ENCODE data around the gene CCDC18. TPM values are rescaled to one million over a fixed set of nuclear protein-coding genes. Genes with fewer than 3 reads are reported as not detected.
A peak's percentile ranks its signal among the peaks of the same experiment; 100 is the strongest.
"Not testable (repeated sequence)": the region's sequence is repeated elsewhere in the genome, so short reads cannot be mapped to it uniquely, and the experiment has no call there.

CCDC18 gene
- total RNA-seq, 4 donors from 2014 or later: 1.4 to 4.6 (median 1.8) TPM

GRCh38 chr1:93172778-93173177 lies 7.7 kb upstream of the CCDC18 start:
- no peaks in the 10 kb centered on the region for H3K27me3 ChIP-seq
- peaks cover 23 to 64% (median 49%) of the 10 kb centered on the region in 4 donors for H3K4me1 ChIP-seq
- H3K9me3 ChIP-seq: no peaks in the 10 kb centered on the region
- H3K4me3 ChIP-seq: no peak overlapping the region
- H3K36me3 ChIP-seq: peaks cover 0 to 9% (median 2%) of the 10 kb centered on the region in 4 donors
- intact Hi-C loops (cut with DNase I): no loop called here
- H3K27ac ChIP-seq (replicated peaks in 1 of 4): no peak overlapping the region
- TF ChIP-seq POLR2A (IDR thresholded peaks at IDR 0.05; ENCODE audit: low read depth) (no peak), EP300 (IDR thresholded peaks at IDR 0.05) (no peak), POLR2AphosphoS5 (IDR thresholded peaks at IDR 0.05) (no peak), CTCF (IDR thresholded peaks at IDR 0.05) (no peak)
- DNase-seq (ENCODE audit: extremely low spot score): no peak
- 24% methylated on average over 1 of the region's 1 CpG for WGBS

GRCh38 chr1:93174638-93175037 lies 5.9 kb upstream of the CCDC18 start:
- WGBS: 99% methylated on average over 3 of the region's 3 CpGs
- H3K4me3 ChIP-seq; DNase-seq (ENCODE audit: extremely low spot score); H3K27me3 ChIP-seq; intact Hi-C loops (cut with DNase I); H3K9me3 ChIP-seq; H3K27ac ChIP-seq (replicated peaks in 1 of 4); H3K36me3 ChIP-seq: not testable (repeated sequence)
- peaks cover 31 to 76% (median 61%) of the 10 kb centered on the region in 4 donors for H3K4me1 ChIP-seq

- no peak for DNase-seq (ENCODE audit: extremely low spot score)
- TF ChIP-seq POLR2AphosphoS5 (IDR thresholded peaks at IDR 0.05): no peak
- TF ChIP-seq CTCF (IDR thresholded peaks at IDR 0.05): no peak
- no peak for TF ChIP-seq POLR2A (IDR thresholded peaks at IDR 0.05; ENCODE audit: low read depth)
- no peak for TF ChIP-seq EP300 (IDR thresholded peaks at IDR 0.05)
- intact Hi-C loops (cut with DNase I): no loop called here
- WGBS: 34% methylated on average over 4 of the region's 4 CpGs
- Histone ChIP-seq H3K27ac (replicated peaks in 1 of 4) (peak overlapping the region in 3 of 4 donors; percentile 35 to 100 (median 99)), H3K27me3 (no peaks in the 10 kb centered on the region), H3K4me3 (peak overlapping the region; percentile 72 to 93 (median 87)), H3K36me3 (peaks cover 0 to 9% (median 0%) of the 10 kb centered on the region in 4 donors), H3K4me1 (peaks cover 24 to 63% (median 51%) of the 10 kb centered on the region in 4 donors), H3K9me3 (no peaks in the 10 kb centered on the region)
Measured at GRCh38 chr1:93177991-93178390, 2.5 kb upstream of the CCDC18 start.

DNA sequence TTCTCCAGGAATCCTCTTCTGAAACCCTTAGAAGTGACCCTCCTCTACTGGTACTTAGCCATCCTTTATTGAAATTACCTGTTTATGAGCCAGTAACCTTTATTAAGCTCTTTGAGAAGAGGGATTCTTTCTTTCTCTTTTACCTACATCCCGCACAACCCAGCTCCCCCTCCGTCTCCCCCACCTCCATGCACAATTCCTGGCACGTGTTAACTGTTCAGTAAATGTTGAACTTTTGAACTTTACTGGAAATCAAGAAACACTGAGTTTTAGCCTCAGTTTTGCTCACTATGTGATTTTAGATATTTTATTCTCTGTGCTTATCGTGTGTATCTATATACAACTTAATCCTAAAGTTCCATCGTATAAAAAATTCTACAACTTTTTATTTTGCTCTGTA lies 2.1 kb upstream of the CCDC18 start:
- peaks cover 0 to 9% (median 0%) of the 10 kb centered on the region in 4 donors for H3K36me3 ChIP-seq
- H3K27ac ChIP-seq (replicated peaks in 1 of 4): peak overlapping the region in 3 of 4 donors; percentile 99 to 100 (median 100)
- no peaks in the 10 kb centered on the region for H3K9me3 ChIP-seq
- WGBS: 32% methylated on average over 5 of the region's 5 CpGs
- DNase-seq (ENCODE audit: extremely low spot score): no peak
- TF ChIP-seq EP300 (IDR thresholded peaks at IDR 0.05) (no peak), POLR2AphosphoS5 (IDR thresholded peaks at IDR 0.05) (no peak), CTCF (IDR thresholded peaks at IDR 0.05) (no peak), POLR2A (IDR thresholded peaks at IDR 0.05; ENCODE audit: low read depth) (no peak)
- no peaks in the 10 kb centered on the region for H3K27me3 ChIP-seq
- intact Hi-C loops (cut with DNase I): no loop called here
- H3K4me1 ChIP-seq: peaks cover 22 to 59% (median 47%) of the 10 kb centered on the region in 4 donors
- H3K4me3 ChIP-seq: peak overlapping the region; percentile 72 to 93 (median 87)

DNA sequence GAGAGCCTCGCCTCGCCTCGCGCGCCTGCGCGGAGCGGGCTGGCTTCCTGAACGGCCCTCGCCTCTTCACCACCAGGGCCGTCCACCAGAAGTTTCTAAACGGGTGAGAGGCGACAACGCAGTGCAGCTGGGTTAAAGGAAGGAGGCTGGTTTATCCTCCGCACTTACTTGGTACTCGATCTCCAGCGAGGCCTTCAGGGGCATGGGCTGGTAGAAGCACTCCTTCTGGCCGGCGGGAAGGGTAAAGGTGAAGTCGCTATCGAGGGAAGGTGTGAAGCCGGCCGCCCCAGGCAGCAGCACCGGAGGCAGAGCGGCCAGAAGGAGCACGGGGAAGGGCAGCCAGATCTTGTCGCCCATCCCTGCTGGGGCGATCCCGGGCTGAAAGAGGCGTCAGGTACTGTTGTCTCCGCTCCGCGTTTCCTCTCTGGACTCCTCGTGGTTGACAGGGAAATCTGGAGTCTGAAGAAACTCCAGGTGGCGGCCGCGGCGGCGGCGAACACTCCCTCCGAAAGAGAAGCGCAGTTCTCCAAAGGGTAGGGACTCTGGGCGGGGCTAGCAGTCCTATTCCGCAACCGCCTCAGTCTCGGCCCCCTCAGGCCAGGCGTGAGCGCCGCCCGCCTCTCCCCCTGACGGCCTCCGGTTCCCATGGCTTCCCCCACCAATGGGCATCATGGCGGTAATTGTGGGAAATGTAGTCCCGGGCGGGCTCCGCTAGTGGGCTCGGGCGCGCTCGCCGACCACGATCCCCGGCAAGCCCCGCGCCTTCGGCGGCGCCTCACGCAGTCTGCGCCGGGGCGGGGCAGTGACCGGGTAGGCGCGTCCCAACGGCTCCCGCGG lies 420 bp upstream of the CCDC18 start, which contains the start of gene TMED5:
TMED5 (minus strand) TSS at position 528 of the 837 bp plus-strand sequence; CDS start at position 357, 171 bp downstream.
- Histone ChIP-seq H3K36me3 (peaks cover 0 to 4% (median 0%) of the 10 kb centered on the region in 4 donors), H3K4me3 (peak within 1 kb of the TSS; percentile 72 to 93 (median 87)), H3K27me3 (no peaks in the 10 kb centered on the region), H3K4me1 (peaks cover 18 to 47% (median 41%) of the 10 kb centered on the region in 4 donors), H3K9me3 (no peaks in the 10 kb centered on the region), H3K27ac (replicated peaks in 1 of 4) (peak within 1 kb of the TSS; percentile 95 to 100 (median 100))
- intact Hi-C loops (cut with DNase I): loop anchor here (5.0 to 10.0 kb wide), 2 partner anchors 98 to 165 kb away; partner anchors contain the start of gene DR1
- peak; percentile 88 to 99 for TF ChIP-seq POLR2AphosphoS5 (IDR thresholded peaks at IDR 0.05)
- TF ChIP-seq POLR2A (IDR thresholded peaks at IDR 0.05; ENCODE audit: low read depth): peak; percentile 87
- peak in 2 of 3 experiments; percentile 37 to 38 for TF ChIP-seq CTCF (IDR thresholded peaks at IDR 0.05)
- no peak for TF ChIP-seq EP300 (IDR thresholded peaks at IDR 0.05)
- DNase-seq (ENCODE audit: extremely low spot score): peak; percentile 99
- WGBS: under 1% methylated on average over 23 of the region's 78 CpGs

Data from esophagus muscularis mucosa (tissue), 4 donors.